ENCODE data around the gene ZNF92. TPM values are rescaled to one million over a fixed set of nuclear protein-coding genes. Genes with fewer than 3 reads are reported as not detected.

ZNF92 gene
- total RNA-seq, 2 experiments from 2014 or later, result 29.7 to 30.1 TPM

- Mint-ChIP-seq H3K4me1 (ENCODE audit: low read depth) (peaks cover 8% of the 10 kb centered on the region), H3K27ac (no peak overlapping the region), H3K36me3 (ENCODE audit: low read depth) (no peaks in the 10 kb centered on the region), H3K9me3 (no peaks in the 10 kb centered on the region), H3K27me3 (peaks cover 17% of the 10 kb centered on the region), H3K4me3 (no peak overlapping the region)
- ChIA-PET CTCF (no interaction called here), POLR2A (no interaction called here)
- H3K9me3 ChIP-seq (ENCODE audit: control insufficient read depth in 1 of 2, insufficient read depth in 1 of 2, low read length in 2 of 2), result no peaks in the 10 kb centered on the region
- peaks cover 0 to 5% of the 10 kb centered on the region in 2 experiments for H3K27me3 ChIP-seq (ENCODE audit: control insufficient read depth in 1 of 2, insufficient read depth in 2 of 2, low read length in 2 of 2)
- no peak overlapping the region for H3K27ac ChIP-seq (ENCODE audit: low read depth in 1 of 2, low read length in 2 of 2)
- peak in 1 of 14 experiments; percentile 20 for DNase-seq
- peaks cover 7% of the 10 kb centered on the region for H3K4me1 ChIP-seq (ENCODE audit: insufficient read depth, low read length)
- TF ChIP-seq, protein P1, sequence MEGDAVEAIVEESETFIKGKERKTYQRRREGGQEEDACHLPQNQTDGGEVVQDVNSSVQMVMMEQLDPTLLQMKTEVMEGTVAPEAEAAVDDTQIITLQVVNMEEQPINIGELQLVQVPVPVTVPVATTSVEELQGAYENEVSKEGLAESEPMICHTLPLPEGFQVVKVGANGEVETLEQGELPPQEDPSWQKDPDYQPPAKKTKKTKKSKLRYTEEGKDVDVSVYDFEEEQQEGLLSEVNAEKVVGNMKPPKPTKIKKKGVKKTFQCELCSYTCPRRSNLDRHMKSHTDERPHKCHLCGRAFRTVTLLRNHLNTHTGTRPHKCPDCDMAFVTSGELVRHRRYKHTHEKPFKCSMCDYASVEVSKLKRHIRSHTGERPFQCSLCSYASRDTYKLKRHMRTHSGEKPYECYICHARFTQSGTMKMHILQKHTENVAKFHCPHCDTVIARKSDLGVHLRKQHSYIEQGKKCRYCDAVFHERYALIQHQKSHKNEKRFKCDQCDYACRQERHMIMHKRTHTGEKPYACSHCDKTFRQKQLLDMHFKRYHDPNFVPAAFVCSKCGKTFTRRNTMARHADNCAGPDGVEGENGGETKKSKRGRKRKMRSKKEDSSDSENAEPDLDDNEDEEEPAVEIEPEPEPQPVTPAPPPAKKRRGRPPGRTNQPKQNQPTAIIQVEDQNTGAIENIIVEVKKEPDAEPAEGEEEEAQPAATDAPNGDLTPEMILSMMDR (IDR thresholded peaks at IDR 0.05), result no peak
- no peak for ATAC-seq (ENCODE audit: poor library complexity)
- intact Hi-C loops (cut with DNase I, micrococcal nuclease), result no loop called here
- no peak overlapping the region for H3K4me3 ChIP-seq (ENCODE audit: low read length)
- H3K36me3 ChIP-seq (ENCODE audit: insufficient read depth, low read length), result no peaks in the 10 kb centered on the region
Observed at GRCh38 chr7:65449505-65449852, 75.8 kb downstream of the ZNF92 start.

Measured in CD4-positive, alpha-beta T cell (primary cell).